ENCODE data around the gene ZSWIM8.

- TF ChIP-seq CTCF (IDR thresholded peaks at IDR 0.05) (no peak), POLR2A (IDR thresholded peaks at IDR 0.05) (no peak), POLR2AphosphoS5 (IDR thresholded peaks at IDR 0.05) (no peak)
Measured at GRCh38 chr10:73819081-73819480, 33.7 kb downstream of the ZSWIM8 start.

Data from stomach (tissue), 4 donors.